Measurements from ENCODE around the gene GPLD1.

GPLD1 gene

GRCh38 chr6:24378473-24379097, 110.8 kb downstream of the GPLD1 start:
- DNase-seq: no peak
